NCI-H2196 (cell line): Measurements from ENCODE around the gene XPO6.
"Not testable (repeated sequence)": the region's sequence is repeated elsewhere in the genome, so short reads cannot be mapped to it uniquely, and the experiment has no call there.

Experiments
- DNase-seq: peaks from one replicate; lab custom pipeline; 2025; ENCODE audit not compliant: unreplicated experiment; lab: John Stamatoyannopoulos, UW

XPO6 gene

DNA sequence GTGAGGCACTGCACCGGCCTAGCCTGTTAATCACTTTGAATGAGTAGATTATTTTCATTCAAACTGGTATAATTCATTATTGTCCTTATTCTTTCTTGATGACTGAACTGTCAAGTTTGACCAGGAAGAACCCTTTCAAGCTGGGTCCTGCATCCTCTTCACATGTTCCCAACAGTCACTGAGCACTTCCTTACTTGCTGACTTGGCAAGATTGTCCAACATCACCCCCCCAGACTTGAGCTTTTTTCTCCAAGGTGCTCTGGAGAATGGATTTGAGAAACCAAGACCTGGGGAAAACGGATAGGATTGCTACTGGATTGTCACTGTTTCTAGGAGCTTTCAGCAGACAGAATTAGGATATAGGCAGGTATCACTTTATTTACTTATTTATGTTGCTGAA, 93.1 kb downstream of the XPO6 start:
- DNase-seq, result no peak

DNA sequence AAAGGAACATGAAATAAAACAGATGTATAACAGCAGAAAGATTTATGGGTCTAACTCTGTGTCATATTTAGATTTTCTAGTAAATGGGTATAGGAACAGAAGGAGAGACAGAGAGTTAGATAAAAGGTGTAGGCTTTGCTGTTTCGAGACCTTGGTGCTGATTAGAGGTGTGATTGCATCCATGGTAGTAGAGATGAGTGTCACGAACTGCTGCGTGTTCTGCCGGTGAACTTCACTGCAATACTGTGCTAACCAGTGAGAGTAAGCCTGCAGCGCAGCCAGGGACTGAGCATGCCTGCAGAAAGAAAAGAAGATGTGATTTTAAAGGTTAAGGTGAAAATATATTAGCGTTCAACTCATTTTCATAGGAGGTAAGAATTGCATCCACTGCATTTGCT, 94.6 kb downstream of the XPO6 start:
- no peak for DNase-seq

DNA sequence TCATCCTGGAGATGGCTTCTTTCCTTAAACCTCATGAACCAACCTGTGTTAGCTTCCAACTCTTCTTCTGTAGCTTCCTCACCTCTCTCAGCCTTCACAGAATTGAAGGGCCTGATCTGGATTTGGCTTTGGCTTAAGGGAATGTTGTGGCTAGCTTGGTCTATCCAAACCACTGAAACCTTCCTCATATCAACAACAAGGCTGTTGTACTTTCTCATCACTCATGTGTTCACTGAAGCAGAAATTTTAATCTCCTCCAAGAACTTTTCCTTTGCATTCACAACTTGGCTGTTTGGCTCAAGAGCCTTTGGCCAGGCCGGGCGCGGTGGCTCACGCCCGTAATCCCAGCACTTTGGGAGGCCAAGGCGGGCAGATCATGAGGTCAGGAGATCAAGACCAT, 95.9 kb downstream of the XPO6 start:
- DNase-seq, result not testable (repeated sequence)

DNA sequence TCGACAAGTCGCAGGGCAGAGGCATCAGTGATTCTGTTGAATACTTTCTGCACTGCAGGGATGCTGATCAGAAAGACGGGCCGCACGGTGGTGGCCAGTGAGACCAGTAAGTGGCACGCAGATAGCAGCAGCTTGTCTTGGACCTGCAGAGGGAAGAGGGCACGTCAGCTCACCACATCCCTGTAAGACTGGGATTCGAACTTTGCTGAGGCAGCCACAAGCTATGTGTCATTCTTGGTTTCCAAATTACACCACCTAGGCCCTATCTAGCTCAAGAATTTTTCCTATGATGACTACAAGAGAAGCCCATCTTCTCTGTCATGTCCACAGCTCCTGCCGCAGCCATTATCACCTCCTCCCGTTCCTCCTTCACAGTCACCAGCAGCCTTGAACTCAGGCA, 98.9 kb downstream of the XPO6 start:
- no peak for DNase-seq

DNA sequence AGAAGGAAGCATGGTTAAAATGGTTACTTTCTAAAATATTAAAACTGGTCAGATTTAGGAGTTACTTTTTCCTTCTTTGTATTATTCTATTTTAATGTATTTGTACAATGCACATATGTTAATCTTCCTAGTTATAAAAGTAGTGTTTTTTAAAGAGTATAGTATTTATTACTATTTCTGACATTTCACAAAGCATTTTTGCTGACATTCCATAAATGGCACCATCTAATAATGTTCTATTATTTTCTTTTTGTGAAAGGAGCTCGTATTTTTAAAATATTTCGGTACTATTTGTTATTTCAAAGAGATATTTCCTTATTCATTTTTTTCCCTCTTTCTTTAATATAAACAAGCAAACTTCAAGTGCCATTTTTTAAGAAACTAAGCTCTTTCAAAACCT, 100.8 kb downstream of the XPO6 start:
- DNase-seq, result no peak

DNA sequence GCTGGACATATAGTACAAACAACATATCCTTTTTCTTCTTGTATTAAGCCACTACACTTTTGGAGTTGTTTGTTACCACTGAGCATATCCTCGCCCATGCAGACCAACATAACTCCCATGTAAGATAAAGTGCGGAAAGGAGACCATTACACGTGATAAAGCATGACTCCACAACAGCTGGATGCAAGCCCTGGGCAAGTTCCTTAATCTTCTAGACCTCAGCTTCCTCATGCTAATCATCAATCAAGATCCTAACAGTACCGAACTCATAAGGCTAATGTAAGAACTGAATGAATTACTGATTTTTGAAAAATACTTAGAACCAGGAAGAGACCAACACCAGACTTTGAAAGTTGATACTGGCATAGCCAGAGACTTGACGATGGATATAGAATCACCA, 101.3 kb downstream of the XPO6 start:
- no peak for DNase-seq

DNA sequence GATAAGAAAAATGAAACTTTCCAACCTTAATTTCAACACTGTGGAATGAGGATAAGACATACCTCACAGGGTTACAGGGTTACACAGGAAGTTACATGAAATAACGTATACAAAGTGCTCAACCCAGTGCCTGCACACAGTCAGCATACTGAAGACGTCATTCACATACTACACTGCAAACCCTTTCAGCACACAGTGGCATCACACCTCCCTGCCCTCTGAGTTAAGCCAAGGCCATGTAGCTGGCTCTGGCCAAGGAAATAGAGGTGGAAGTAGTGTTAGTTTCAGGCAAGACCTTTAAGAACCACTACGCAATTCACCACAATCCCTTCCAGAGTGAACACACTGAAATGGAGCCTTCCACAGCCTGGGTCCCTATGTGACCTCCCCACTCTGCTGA, 101.7 kb downstream of the XPO6 start:
- DNase-seq, result no peak

DNA sequence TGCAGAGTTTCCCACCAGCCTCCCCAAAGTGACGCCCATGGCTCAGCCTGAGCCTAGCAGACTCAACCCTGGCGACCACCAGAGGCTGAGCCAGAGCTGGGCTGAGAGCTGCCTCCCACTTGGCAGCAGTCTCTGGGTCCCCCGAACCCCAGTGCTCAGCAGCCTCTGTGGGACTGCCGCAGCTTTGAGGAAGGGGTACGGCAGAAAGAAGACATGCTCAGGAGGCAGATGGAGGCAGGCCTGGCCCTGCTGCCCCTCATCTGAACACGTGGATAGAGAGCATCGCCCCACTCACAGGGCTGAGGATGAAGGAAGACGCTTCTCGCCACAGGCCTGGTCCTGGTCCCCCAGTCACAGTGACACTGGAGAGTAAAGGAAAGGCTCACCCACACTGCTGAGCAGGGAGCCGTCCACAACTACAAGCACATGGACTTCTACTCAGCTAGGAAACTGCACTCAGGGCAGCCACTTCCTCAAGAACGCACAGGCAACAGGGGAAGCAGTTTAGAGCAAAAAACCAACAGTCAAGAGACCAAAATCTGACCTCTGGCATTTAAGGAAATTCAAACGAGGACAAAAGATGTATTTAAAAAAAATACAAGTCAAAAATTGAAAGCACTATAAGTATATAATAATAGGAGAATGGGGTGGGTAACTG, 103.0 kb downstream of the XPO6 start:
- DNase-seq, result no peak

DNA sequence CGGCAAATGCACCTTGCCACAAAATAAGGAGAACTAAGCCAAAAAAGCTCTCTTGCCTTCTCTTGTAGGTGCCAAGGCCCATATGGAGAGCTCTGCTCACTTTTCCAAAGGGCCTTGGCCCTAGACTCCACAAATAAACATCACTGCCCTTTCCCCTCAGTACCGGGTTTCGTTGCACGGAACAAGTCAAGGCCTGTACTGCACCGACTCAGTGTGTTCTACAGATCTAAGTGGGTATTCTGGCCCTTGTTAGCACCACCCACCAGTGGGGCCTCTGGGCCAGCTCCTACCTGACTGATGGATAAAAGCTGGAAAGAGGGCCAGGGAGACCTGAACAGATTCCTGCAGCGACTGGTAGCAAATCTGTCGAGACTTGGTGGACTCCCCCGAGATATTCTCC, 104.5 kb downstream of the XPO6 start:
- DNase-seq, result peak; percentile 42

DNA sequence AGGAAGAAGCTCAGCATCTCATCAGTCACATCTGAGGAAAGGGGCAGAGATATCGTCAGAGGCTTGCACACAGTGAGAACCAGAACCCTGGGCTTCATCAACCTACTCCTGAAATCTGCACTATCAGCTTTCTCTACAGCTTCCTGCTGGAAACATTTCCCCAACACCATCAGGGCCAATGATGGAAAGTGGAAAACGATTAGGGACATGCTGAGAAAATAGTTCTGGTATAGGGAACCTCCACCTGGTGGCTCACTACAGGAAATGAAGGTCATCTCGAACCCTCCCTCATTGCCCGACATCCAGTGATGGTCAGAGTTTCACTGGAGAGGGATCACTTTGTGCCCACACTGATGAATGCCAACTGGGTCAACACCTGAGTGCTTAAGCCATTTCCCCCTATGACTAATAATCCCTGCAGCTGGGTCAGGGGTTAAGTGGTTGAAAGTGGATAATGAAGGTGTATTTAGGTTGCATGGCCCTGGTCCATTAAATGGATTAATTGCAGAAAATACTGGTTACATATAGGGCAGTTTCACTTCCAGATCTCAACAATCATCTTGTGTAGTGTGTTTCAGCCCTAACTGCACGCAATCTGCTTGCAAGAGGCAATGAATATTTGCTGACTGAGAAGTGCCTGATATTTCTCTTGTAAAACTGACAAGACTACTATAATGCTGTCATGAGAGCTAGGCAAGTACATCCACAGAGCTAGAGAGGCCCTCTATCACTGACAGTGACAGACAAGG, 105.1 kb downstream of the XPO6 start:
- DNase-seq, result peak; percentile 69

DNA sequence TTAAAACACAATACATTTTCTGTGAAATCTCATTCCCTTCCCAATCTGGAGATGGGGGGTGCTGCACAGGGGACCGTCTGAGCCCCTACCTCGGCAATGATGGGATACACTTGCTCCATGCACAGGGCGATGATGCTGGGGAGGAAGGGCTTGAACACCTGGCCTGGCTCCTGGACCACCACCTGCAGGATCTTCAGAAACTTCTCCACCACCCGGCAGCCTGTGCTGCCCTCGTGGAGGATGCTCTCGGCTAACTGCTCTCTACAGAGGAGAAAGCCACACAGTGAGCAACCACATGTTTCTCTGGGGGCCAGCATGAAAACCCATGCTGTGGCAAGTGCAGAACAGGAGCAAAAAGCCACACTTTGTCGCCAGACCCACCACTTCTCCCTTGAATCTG, 105.8 kb downstream of the XPO6 start:
- no peak for DNase-seq

DNA sequence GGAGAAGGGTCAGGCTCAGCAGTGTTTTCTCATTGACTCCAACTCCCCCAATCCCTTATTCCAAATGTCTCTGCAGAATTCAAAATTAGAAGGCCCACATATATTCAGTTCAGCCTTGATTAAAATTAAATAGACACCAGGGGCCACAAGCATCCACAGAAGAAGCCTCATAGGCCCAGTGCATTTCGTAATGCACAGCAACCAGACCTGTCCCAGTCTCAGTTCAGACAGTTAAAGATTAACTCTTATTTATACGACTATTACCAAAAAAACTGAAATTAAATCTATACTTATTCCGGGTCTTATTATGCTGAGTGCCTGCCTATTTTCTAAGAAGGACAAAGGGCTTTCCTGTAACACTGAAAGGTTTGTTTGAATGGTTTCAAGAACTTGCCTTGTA, 106.5 kb downstream of the XPO6 start:
- DNase-seq, result no peak

DNA sequence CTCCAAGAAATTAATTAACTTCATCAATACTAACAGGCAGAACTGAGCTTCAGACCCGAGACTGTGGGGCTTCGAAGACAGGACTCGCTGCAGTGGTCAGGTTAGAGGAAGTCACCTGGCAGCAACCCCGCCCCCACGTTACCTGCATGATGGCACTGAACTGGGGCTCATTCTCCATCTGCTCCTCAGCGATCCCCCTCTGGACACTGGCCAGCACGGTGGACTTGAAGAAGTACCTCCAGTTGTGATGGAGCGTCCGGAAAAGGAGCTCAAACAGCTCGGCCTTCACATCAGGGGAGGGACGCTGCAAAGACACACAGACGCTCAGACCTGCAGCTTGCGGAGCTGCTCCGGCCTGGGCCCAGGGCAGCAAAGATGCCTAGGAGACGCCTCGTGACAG, 107.4 kb downstream of the XPO6 start:
- DNase-seq, result no peak

DNA sequence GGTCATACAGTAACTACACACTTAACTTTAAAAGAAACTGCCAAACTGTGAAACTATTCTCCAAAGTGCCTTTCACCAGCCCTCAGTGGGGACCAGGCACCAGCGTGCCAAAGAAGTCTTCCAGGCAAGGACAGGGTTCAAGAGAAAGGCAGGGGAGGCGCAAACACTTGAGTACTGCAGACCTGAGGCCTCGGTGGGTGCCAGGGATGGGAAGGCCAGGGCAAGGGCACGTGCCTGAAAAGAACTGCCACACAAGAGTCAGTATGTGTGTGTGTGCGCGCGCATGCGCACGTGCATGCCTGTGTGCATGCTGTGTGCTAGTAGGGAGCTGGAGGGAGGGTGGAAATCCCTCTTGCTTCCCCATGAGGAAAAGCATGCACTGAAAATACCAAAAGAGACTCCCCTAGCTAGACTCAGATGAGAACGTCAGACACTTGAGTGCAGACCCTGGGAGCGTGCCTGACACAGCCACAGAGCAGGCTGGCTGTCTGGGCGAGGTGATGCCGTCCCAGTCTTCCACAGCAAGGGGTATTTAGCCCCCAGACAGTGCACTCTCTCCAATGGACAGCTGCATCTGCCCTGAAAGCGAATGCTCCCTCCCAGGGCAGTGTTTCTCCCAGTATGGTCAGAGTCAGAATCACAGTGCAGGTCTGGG, 108.1 kb downstream of the XPO6 start:
- DNase-seq, result no peak

DNA sequence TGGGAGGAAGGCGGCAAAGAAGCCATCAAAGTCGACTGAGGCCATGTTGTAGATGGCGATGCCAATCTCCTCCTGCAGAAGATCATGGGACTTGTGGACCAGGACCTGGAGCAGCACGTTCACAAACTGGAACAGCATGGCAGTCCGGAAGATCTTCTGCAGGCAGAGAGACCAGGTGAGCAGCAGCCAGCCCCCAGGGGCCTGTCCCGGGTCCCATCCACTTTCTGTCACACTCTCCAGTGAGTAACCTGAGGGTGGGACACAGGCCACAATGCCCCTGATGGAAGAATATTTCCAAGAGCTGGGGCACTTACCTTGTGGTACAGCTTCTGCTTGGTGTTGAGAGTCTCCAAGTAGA, 110.3 kb downstream of the XPO6 start:
- DNase-seq, result no peak

DNA sequence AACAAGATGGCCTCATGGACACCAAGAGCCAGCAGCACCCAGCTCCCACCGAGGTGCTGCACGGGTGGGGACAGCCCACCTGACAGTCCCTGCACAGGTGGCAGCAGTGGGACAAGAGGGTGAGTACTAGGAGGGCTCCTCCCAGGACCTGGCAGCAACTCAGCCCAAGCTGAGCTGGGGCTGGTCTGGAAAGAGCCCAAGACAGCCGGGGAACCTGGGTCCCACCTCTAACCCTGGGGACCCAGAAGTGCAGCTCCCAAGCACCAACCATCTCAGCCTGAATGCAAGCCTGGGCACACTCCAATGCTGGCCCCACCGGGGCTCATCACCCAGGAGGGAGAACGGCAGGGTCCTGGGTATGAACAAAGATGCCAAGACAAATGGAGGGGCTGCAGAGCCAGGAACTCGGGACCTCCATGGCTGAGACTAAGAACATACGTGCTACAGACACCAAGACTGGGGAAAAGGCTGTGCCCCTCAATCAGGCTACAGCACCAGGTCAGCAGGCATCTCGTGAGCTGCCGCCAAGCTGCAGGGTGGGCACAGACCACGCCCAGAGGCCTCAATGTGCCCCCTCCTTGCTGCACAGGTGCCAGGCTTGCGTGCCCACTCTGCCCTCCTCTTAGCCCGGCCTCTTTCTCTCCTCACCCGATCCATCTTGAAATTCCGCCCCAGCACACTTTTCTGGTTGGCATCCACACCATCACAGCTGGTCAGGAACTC, 110.8 kb downstream of the XPO6 start:
- DNase-seq, result no peak

DNA sequence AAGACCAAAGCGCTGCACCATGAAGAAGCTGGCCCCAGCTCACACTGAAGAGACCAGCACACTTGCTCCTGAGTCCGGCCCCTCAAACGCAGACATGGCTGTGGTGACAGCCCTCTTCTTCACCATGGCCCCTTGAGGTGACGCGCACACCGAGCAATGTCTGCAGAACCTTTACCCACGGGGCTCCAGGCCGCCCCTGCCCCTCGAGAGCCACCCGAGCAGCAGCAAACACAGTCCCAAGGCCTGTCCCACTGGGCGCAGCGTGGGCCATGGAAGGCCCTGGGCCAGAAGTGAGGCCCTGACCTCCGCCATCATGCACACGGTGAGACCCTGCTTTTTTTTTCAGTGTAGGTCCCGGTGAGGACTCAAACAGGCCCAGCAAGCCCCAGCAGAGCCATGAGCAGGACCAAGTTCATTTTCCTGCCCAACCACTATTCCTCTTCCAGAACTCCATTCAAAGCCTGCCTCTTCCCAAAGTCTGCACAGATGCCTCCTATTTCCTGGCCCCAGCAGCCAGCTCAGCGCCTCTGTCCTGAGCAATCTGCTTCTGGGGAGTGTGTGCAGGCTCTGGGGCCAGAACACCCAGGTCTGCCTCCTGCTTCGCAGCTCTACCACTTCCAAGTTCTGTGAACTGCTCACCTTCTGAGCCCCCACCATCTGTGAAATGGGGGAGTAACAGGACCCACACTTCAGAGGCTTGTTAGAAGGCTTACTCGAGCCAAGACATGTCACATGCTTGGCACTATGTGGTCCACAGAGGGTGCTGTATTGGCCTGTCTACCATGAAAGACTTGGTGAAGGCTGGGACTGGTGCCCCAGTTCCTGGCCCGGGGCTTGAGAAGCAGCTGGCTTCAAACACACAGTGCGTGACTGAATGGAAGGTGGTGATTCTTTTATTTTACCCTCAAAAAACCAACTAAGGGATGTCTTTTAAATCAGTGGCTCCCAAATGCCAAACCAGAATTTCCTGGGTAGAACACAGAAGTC, 112.5 kb downstream of the XPO6 start:
- no peak for DNase-seq

DNA sequence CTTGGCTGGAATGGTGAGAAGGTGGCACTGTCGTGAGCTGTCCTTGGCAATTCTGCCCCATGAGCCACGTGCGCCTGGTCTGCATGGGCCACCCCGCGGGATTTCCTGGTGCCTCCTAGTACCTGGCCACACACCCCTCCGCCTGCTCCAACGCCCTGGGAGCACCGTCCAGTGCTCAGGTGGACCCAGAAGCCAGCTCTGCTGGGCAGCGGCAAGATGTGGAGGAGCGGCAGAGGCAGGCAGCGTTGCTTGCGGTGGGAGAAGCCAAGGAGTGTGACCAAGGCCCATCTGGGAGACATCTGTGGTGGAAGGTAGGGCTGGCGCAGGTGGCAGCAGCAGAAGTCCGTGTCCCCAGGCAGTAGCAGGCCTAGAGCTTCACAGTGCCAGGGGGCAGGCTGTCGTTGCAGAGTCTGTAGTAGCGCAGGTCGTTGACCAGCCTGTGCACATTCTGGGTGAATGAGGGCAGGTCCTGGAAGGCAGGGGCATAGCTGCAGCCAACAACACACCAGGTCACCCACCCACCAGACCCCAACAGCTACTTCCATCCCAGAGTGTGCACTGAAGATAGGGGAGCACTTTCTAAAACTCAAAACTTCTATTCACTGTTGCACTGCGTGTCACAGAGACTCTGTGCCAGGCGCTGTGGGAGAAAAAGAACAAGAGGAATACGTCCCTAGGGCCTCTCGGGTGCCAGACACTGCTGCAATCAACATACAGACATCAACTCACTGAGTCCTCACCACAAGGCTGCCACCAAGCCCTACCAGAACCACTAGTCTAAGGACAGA, 113.4 kb downstream of the XPO6 start:
- no peak for DNase-seq

DNA sequence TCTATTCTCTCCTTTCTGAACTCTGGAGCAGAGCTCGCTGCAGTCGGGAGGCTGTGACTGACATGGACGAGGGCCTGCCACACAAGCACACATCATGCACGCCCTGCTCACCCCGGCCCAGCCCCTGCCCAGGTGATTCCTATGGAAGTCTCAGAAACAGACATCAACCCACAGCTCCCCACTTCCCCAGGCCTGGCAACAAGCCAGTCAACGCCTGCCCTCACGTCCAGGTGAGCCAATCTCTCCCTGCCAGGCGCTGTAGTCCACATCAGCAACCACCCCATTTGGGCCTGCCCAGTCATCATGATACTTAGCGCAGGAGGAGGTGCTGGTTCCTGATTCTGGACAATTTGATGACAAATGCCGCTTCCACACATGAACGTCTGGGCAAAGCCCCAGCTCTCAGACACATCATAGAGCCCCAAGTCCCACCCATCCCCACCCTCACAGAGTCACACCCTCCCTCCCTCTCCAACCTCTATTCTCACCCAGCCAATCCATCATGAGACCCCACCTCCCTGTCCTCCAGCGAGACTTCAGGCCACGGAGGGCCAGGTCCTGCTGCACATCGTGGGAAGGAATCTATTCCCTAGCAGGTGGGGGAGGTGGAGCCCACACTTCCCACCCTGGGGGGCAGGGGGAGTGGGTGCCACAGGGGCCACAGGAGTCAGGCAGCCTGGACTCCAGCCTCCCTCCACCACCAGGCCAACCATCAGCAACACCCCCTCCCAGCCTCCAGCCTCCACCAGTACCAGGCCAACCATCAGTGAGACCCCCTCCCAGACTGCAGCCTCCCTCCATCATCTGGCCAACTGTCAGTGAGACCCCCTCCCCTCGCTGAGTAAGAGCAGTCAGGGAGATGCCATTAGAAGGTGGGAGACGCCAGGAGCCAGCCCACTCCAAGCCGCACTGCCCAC, 114.5 kb downstream of the XPO6 start:
- DNase-seq, result no peak
